HCT116 (cell line): ENCODE data around the gene PHACTR1. TPM values are rescaled to one million over a fixed set of nuclear protein-coding genes. Genes with fewer than 3 reads are reported as not detected.

Source experiments
- ATAC-seq: fragments of 200-7000 bp; cut with Tn5 transposase; 2 replicates; pipeline ENCODE4 v1.9.1; 2020; ENCODE audit warnings: mild to moderate bottlenecking, moderate library complexity
- BruUV-seq: library from RNA; stranded (reverse); fragments of 400-500 nt; replicated peaks from 2 replicates; lab custom pipeline; 2021; lab: Mats Ljungman, UMichigan
- CTCF ChIA-PET: fragments of 300-600 bp; sonication (Branson Sonifier 250); formaldehyde crosslinking; loops from one replicate; lab custom pipeline; 2021; ENCODE audit warnings: antibody characterized with exemption; lab: Charles Lee
- POLR2A ChIA-PET: fragments of 300-600, 350-600 bp; sonication (Branson Sonifier 250); formaldehyde crosslinking; loops from one replicate; lab custom pipeline; 2021; ENCODE audit warnings: antibody characterized with exemption; lab: Charles Lee
- RAD21 ChIA-PET, 2 experiments: fragments of 300-600 bp; sonication (Branson Sonifier 250); formaldehyde crosslinking; loops; one replicate each; lab custom pipeline; 2023; ENCODE audit warnings: low total read pairs in 2 of 2; ENCODE audit not compliant: uncharacterized antibody in 2 of 2, unreplicated experiment in 2 of 2, low non-redundant PET in 1 of 2; lab: Charles Lee
- DNase-seq: peaks from one replicate; pipeline ENCODE4 v3.0.0-alpha.2; 2010; ENCODE audit warnings: low read depth, low spot score
- H2AFZ ChIP-seq: fragments of 200-600 bp; shearing (Covaris generic), sonication (generic); 2 replicates; pipeline ENCODE4 v1.6.1; 2017; ENCODE audit warnings: low read depth, mixed run types, mixed read lengths, antibody characterized with exemption, low read length; ENCODE audit not compliant: poor library complexity, severe bottlenecking
- H3K27ac ChIP-seq: 2 replicates; pipeline ENCODE4 v1.5.1; 2012; ENCODE audit warnings: low read depth, low read length
- H3K27me3 ChIP-seq: fragments of 200-600 bp; sonication (generic); 2 replicates; pipeline ENCODE4 v1.6.1; 2016; ENCODE audit warnings: mixed run types, low read length, mixed read lengths; ENCODE audit not compliant: insufficient read depth
- H3K36me3 ChIP-seq, 2 experiments: fragments of 200-500 bp in 1 of 2; fragments of 200-600 bp in 1 of 2; sonication (Bioruptor generic) in 1 of 2; sonication (generic) in 1 of 2; 2 replicates each; pipeline versions ENCODE4 v1.5.1 to v1.6.1; 2014 to 2016; ENCODE audit warnings: low read length in 2 of 2, inconsistent platforms in 1 of 2, mixed read lengths in 1 of 2, mixed run types in 1 of 2; ENCODE audit not compliant: insufficient read depth in 2 of 2, control insufficient read depth in 1 of 2
- H3K4me1 ChIP-seq, 2 experiments: fragments of 200-600 bp in 1 of 2; sonication (generic) in 1 of 2; 2 replicates each; pipeline versions ENCODE4 v1.5.1 to v1.6.1; 2012 to 2017; ENCODE audit warnings: low read length in 2 of 2, inconsistent platforms in 1 of 2, mild to moderate bottlenecking in 1 of 2, mixed read lengths in 1 of 2, mixed run types in 1 of 2, moderate library complexity in 1 of 2; ENCODE audit not compliant: insufficient read depth in 2 of 2, control insufficient read depth in 1 of 2
- H3K4me2 ChIP-seq: fragments of 200-600 bp; sonication (generic); 2 replicates; pipeline ENCODE4 v1.6.1; 2017; ENCODE audit warnings: mixed run types, low read length, mixed read lengths
- H3K4me3 ChIP-seq, 2 experiments: fragments of 200-600 bp in 1 of 2; sonication (generic) in 1 of 2; replicated peaks in 1 of 2; 2 replicates each; pipeline ENCODE4 v1.5.1; 2011 to 2016; ENCODE audit warnings: low read length in 2 of 2, control low read depth in 1 of 2, low read depth in 1 of 2, mild to moderate bottlenecking in 1 of 2, mixed read lengths in 1 of 2, mixed run types in 1 of 2
- H3K79me2 ChIP-seq: fragments of 200-600 bp; sonication (generic); 2 replicates; pipeline ENCODE4 v1.6.1; 2017; ENCODE audit warnings: mild to moderate bottlenecking, mixed run types, low read length, moderate library complexity, mixed read lengths; ENCODE audit not compliant: insufficient read depth
- H3K9ac ChIP-seq: fragments of 200-600 bp; sonication (generic); 2 replicates; pipeline ENCODE4 v1.6.1; 2016; ENCODE audit warnings: low read length, mixed read lengths
- H3K9me2 ChIP-seq: fragments of 200-600 bp; sonication (generic), shearing (Covaris generic); 2 replicates; pipeline ENCODE4 v1.6.1; 2017; ENCODE audit warnings: mixed run types, mild to moderate bottlenecking, moderate library complexity; ENCODE audit not compliant: insufficient read depth
- H3K9me3 ChIP-seq, 2 experiments: fragments of 200-500 bp in 1 of 2; fragments of 200-600 bp in 1 of 2; sonication (Bioruptor generic) in 1 of 2; sonication (generic) in 1 of 2; 2 replicates each; pipeline ENCODE4 v1.6.1; 2014 to 2017; ENCODE audit warnings: low read length in 2 of 2, mixed read lengths in 2 of 2, inconsistent platforms in 1 of 2, low read depth in 1 of 2, mild to moderate bottlenecking in 1 of 2, mixed run types in 1 of 2, moderate library complexity in 1 of 2; ENCODE audit not compliant: control insufficient read depth in 1 of 2, insufficient read depth in 1 of 2
- H4K20me1 ChIP-seq: fragments of 200-600 bp; sonication (generic), shearing (Covaris generic); 2 replicates; pipeline ENCODE4 v1.6.1; 2017; ENCODE audit warnings: mixed run types, mild to moderate bottlenecking, moderate library complexity; ENCODE audit not compliant: insufficient read depth
- CBX3 ChIP-seq: IDR thresholded peaks from 2 replicates; pipeline ENCODE4 v1.6.1; 2012; ENCODE audit warnings: low read depth
- CEBPB ChIP-seq: IDR thresholded peaks from 2 replicates; pipeline ENCODE4 v1.6.1; 2012; ENCODE audit warnings: low read depth
- CTCF ChIP-seq, 3 experiments: fragments of 200-600 bp in 1 of 3; sonication (generic) in 1 of 3; IDR thresholded peaks in 2 of 3; conservative IDR thresholded peaks in 1 of 3; 2 replicates each; pipeline ENCODE4 v1.5.1; 2012 to 2017; ENCODE audit warnings: low read depth in 2 of 3, low read length in 2 of 3, antibody characterized with exemption in 1 of 3, borderline replicate concordance in 1 of 3, control low read depth in 1 of 3, mild to moderate bottlenecking in 1 of 3, mixed read lengths in 1 of 3, mixed run types in 1 of 3, moderate library complexity in 1 of 3; ENCODE audit not compliant: insufficient read depth in 1 of 3
- FOSL1 ChIP-seq: IDR thresholded peaks from 2 replicates; pipeline ENCODE4 v1.6.1; 2012; ENCODE audit warnings: low read depth
- MAX ChIP-seq: IDR thresholded peaks from 2 replicates; pipeline ENCODE4 v1.6.1; 2012
- POLR2AphosphoS5 ChIP-seq: IDR thresholded peaks from 2 replicates; pipeline ENCODE4 v1.6.1; 2011; ENCODE audit warnings: mild to moderate bottlenecking, low read depth, low read length, moderate library complexity
- REST ChIP-seq: IDR thresholded peaks from 2 replicates; pipeline ENCODE4 v1.6.1; 2012; ENCODE audit warnings: low read depth
- SIN3A ChIP-seq: IDR thresholded peaks from 2 replicates; pipeline ENCODE4 v1.6.1; 2012; ENCODE audit warnings: low read depth
- ZFX ChIP-seq: fragments of 450-650 bp; IDR thresholded peaks from 2 replicates; pipeline ENCODE4 v1.6.1; 2017
- ZNF274 ChIP-seq: fragments of 200-500 bp; sonication (Bioruptor generic); IDR thresholded peaks from 2 replicates; pipeline ENCODE4 v1.6.1; 2014; ENCODE audit warnings: mild to moderate bottlenecking, low read depth, low read length, inconsistent platforms
- intact Hi-C: fragments of 100-400 bp; cut with micrococcal nuclease; formaldehyde crosslinking; loops from 2 replicates; pipeline ENCODE4 v1.10.0; 2022
- total RNA-seq: library from RNA; stranded (reverse); gene quantifications from one replicate; pipeline ENCODE4 v1.2.1, GENCODE V29; 2021; ENCODE audit not compliant: unreplicated experiment

Gene PHACTR1
- total RNA-seq, 1 experiment from 2014 or later: 0.17 TPM

GRCh38 chr6:13248584-13248985 lies 532.0 kb downstream of the PHACTR1 start (continued):
- TF ChIP-seq MAX (no peak), REST (no peak), POLR2AphosphoS5 (no peak), CTCF (IDR thresholded peaks at IDR 0.05 in 2 of 3, conservative IDR thresholded peaks at IDR 0.05 in 1 of 3; ENCODE audit: borderline replicate concordance in 1 of 3, insufficient read depth in 1 of 3, low read depth in 2 of 3, low read length in 2 of 3) (no peak), ZFX (no peak), CBX3 (no peak), SIN3A (no peak)
- TF ChIP-seq, all 23 proteins: peak for 0

- Histone ChIP-seq H3K27ac (no peak overlapping the region), H3K27me3 (no peaks in the 10 kb centered on the region), H2AFZ (no peak overlapping the region), H3K4me2 (no peak overlapping the region), H3K9ac (no peak overlapping the region), H3K9me2 (no peaks in the 10 kb centered on the region), H3K4me3 (no peak overlapping the region), H3K9me3 (no peaks in the 10 kb centered on the region), H3K36me3 (no peaks in the 10 kb centered on the region), H3K4me1 (peaks cover 0 to 3% of the 10 kb centered on the region in 2 experiments; a peak in 1 of 4 replicates), H4K20me1 (no peaks in the 10 kb centered on the region), H3K79me2 (no peaks in the 10 kb centered on the region)
- ChIA-PET CTCF (no interaction called here), POLR2A (no interaction called here), RAD21 (no interaction called here)
- TF ChIP-seq SIN3A (no peak), CEBPB (no peak), ZNF274 (no peak), FOSL1 (no peak)
- no TSS peak for BruUV-seq
- intact Hi-C loops: no loop called here
- ATAC-seq (no peak), DNase-seq (no peak)
These were observed 532.4 kb downstream of the PHACTR1 start for GRCh38 chr6:13248994-13249393.
